Neural cell (in vitro differentiated cells): ENCODE measurements around the gene TTC39B. TPM values are rescaled to one million over a fixed set of nuclear protein-coding genes. Genes with fewer than 3 reads are reported as not detected.

ENCODE experiments used
- H2AFZ ChIP-seq: fragments of 200-600, 300-800 bp; sonication (generic), shearing (Covaris generic); 2 replicates; pipeline ENCODE4 v1.6.0; 2014; ENCODE audit warnings: low read depth, mild to moderate bottlenecking, antibody characterized with exemption, low read length, moderate library complexity
- H3F3A ChIP-seq: fragments of 200-600 bp; shearing (Covaris generic); 2 replicates; pipeline ENCODE4 v1.6.1; 2016; ENCODE audit warnings: mild to moderate bottlenecking, moderate library complexity, mixed read lengths, antibody characterized with exemption, low read length; ENCODE audit not compliant: insufficient read depth, poor library complexity, severe bottlenecking
- H3K27ac ChIP-seq: fragments of 200-600, 300-800 bp; sonication (generic), shearing (Covaris generic); 2 replicates; pipeline ENCODE4 v1.5.1; 2014; ENCODE audit warnings: mild to moderate bottlenecking, low read length, moderate library complexity
- H3K27me3 ChIP-seq: fragments of 300-800, 200-600 bp; sonication (generic), shearing (Covaris generic); 2 replicates; pipeline ENCODE4 v1.6.0; 2014; ENCODE audit warnings: mild to moderate bottlenecking, low read depth, low read length, moderate library complexity; ENCODE audit not compliant: insufficient read depth
- H3K36me3 ChIP-seq: fragments of 300-800, 200-600 bp; sonication (generic), shearing (Covaris generic); 2 replicates; pipeline ENCODE4 v1.5.1; 2014; ENCODE audit warnings: mild to moderate bottlenecking, antibody characterized with exemption, low read length, moderate library complexity; ENCODE audit not compliant: insufficient read depth
- H3K4me2 ChIP-seq: fragments of 300-800, 200-600 bp; sonication (generic), shearing (Covaris generic); 2 replicates; pipeline ENCODE4 v1.6.0; 2014; ENCODE audit warnings: mild to moderate bottlenecking, low read length
- H3K4me3 ChIP-seq: fragments of 300-800, 200-600 bp; sonication (generic), shearing (Covaris generic); 2 replicates; pipeline ENCODE4 v1.5.1; 2014; ENCODE audit warnings: mild to moderate bottlenecking, low read length, moderate library complexity
- H3K79me2 ChIP-seq: fragments of 200-600 bp; shearing (Covaris generic); replicated peaks from 2 replicates; pipeline ENCODE4 v1.6.0; 2014; ENCODE audit warnings: mild to moderate bottlenecking, low read length, moderate library complexity; ENCODE audit not compliant: insufficient read depth
- H3K9ac ChIP-seq: fragments of 300-800, 200-600 bp; sonication (generic), shearing (Covaris generic); 2 replicates; pipeline ENCODE4 v1.6.1; 2016; ENCODE audit warnings: mild to moderate bottlenecking, low read length, mixed read lengths
- H3K9me2 ChIP-seq: fragments of 200-600 bp; shearing (Covaris generic); 2 replicates; pipeline ENCODE4 v1.6.1; 2016; ENCODE audit warnings: mild to moderate bottlenecking, low read length, mixed read lengths; ENCODE audit not compliant: insufficient read depth
- H3K9me3 ChIP-seq: fragments of 200-600, 300-800 bp; sonication (generic), shearing (Covaris generic); 2 replicates; pipeline ENCODE4 v1.6.1; 2016; ENCODE audit warnings: mild to moderate bottlenecking, mixed run types, low read length, moderate library complexity, mixed read lengths
- H4K20me1 ChIP-seq: fragments of 200-600 bp; shearing (Covaris generic); 2 replicates; pipeline ENCODE4 v1.6.1; 2016; ENCODE audit warnings: mild to moderate bottlenecking, mixed run types; ENCODE audit not compliant: insufficient read depth
- CTCF ChIP-seq: fragments of 450-650 bp; IDR thresholded peaks from 2 replicates; pipeline ENCODE4 v1.5.1; 2014; ENCODE audit warnings: antibody characterized with exemption, mild to moderate bottlenecking, moderate library complexity; ENCODE audit not compliant: poor library complexity, severe bottlenecking
- EP300 ChIP-seq: fragments of 450-650 bp; conservative IDR thresholded peaks from 2 replicates; pipeline ENCODE4 v1.6.1; 2014; ENCODE audit warnings: antibody characterized with exemption, mild to moderate bottlenecking, moderate library complexity; ENCODE audit not compliant: poor library complexity, severe bottlenecking
- EZH2 ChIP-seq: fragments of 200-600, 300-800 bp; shearing (Covaris generic), sonication (generic); IDR thresholded peaks from 2 replicates; pipeline ENCODE4 v1.6.1; 2014; ENCODE audit warnings: antibody characterized with exemption, low read length, borderline replicate concordance, mild to moderate bottlenecking; ENCODE audit not compliant: insufficient read depth, poor library complexity, severe bottlenecking
- MXI1 ChIP-seq: fragments of 450-650 bp; conservative IDR thresholded peaks from 2 replicates; pipeline ENCODE4 v1.6.1; 2014; ENCODE audit warnings: antibody characterized with exemption, mild to moderate bottlenecking; ENCODE audit not compliant: poor library complexity, severe bottlenecking
- POLR2AphosphoS5 ChIP-seq: IDR thresholded peaks from 2 replicates; pipeline ENCODE4 v1.6.1; 2012
- RAD21 ChIP-seq: fragments of 450-650 bp; conservative IDR thresholded peaks from 2 replicates; pipeline ENCODE4 v1.6.1; 2014; ENCODE audit warnings: antibody characterized with exemption, mild to moderate bottlenecking, moderate library complexity
- REST ChIP-seq: IDR thresholded peaks from 2 replicates; pipeline ENCODE4 v1.6.1; 2012; ENCODE audit warnings: borderline replicate concordance
- SMC3 ChIP-seq: fragments of 450-650 bp; conservative IDR thresholded peaks from 2 replicates; pipeline ENCODE4 v1.6.1; 2014; ENCODE audit warnings: antibody characterized with exemption, mild to moderate bottlenecking, moderate library complexity; ENCODE audit not compliant: poor library complexity
- TAF1 ChIP-seq: IDR thresholded peaks from 2 replicates; pipeline ENCODE4 v1.6.1; 2012; ENCODE audit warnings: low read depth
- polyA plus RNA-seq: library from polyadenylated mRNA; depleted of rRNA; stranded (reverse); fragments of >200 nt; gene quantifications from 2 replicates; pipeline ENCODE4 v1.2.3, GENCODE V29; 2014

Gene TTC39B
- polyA plus RNA-seq, 1 donor from 2014 or later: 2.8 TPM

GRCh38 chr9:15352306-15352705 lies 45.3 kb upstream of the TTC39B start:
- no peaks in the 10 kb centered on the region for H3K9me3 ChIP-seq

More at GRCh38 chr9:15352306-15352705, 45.3 kb upstream of the TTC39B start:
- TF ChIP-seq EP300: no peak
- TF ChIP-seq SMC3: no peak
- TF ChIP-seq EZH2: no peak
- TF ChIP-seq CTCF: no peak
- no peak for TF ChIP-seq RAD21
- TF ChIP-seq TAF1: no peak
- no peak for TF ChIP-seq MXI1
- no peak for TF ChIP-seq POLR2AphosphoS5
- TF ChIP-seq REST: no peak
- Histone ChIP-seq H3K36me3 (no peaks in the 10 kb centered on the region), H3K9me2 (no peaks in the 10 kb centered on the region), H3K79me2 (no peaks in the 10 kb centered on the region), H3K27me3 (no peaks in the 10 kb centered on the region), H3F3A (no peaks in the 10 kb centered on the region), H3K4me3 (no peak overlapping the region), H4K20me1 (no peaks in the 10 kb centered on the region), H3K27ac (no peak overlapping the region), H3K9ac (no peak overlapping the region), H3K4me2 (no peak overlapping the region), H2AFZ (no peak overlapping the region)
